ENCODE measurements around the gene PAMR1. TPM values are rescaled to one million over a fixed set of nuclear protein-coding genes. Genes with fewer than 3 reads are reported as not detected.

The PAMR1 gene
- total and polyA plus RNA-seq, 2 of the 8 experiments (the other 6 are each of a cell fraction or from before 2014, with no cell fraction given), result 3.0 to 6.9 TPM

- H3K36me3 ChIP-seq (ENCODE audit: control insufficient read depth in 2 of 4, insufficient read depth in 4 of 4, low read length in 3 of 4), result no peaks in the 10 kb centered on the region
- CTCF ChIA-PET (ENCODE audit: partially characterized antibody), result no interaction called here
- no peak overlapping the region for H2BK12ac ChIP-seq (ENCODE audit: low read depth, low read length)
- H3K4me1 ChIP-seq (replicated peaks in 1 of 4; ENCODE audit: control insufficient read depth in 3 of 4, insufficient read depth in 4 of 4, low read length in 3 of 4), result 0 out of 7 replicates have a peak, but pooled peaks cover 0 to 2% (median 0%) of the 10 kb centered on the region in 4 experiments
- H3K4me2 ChIP-seq (ENCODE audit: insufficient read depth in 1 of 2, low read depth in 2 of 2, low read length in 2 of 2), result no peak overlapping the region
- no peak overlapping the region for H3K23ac ChIP-seq (ENCODE audit: insufficient read length)
- no peak overlapping the region for H2AFZ ChIP-seq (ENCODE audit: low read length)
- H3K18ac ChIP-seq (ENCODE audit: extremely low read depth, low read length), result no peak overlapping the region
- H2AK5ac ChIP-seq (ENCODE audit: low read depth, low read length), result no peak overlapping the region
- H3K79me2 ChIP-seq (ENCODE audit: control insufficient read depth in 1 of 2, insufficient read depth in 2 of 2, low read length in 2 of 2), result peaks cover 0 to 2% of the 10 kb centered on the region in 2 experiments; a peak in 1 of 4 replicates
- WGBS, 2 experiments (ENCODE audit: extremely low coverage in 1 of 2, insufficient coverage in 1 of 2, insufficient read length in 1 of 2, insufficient replicate concordance in 2 of 2, low coverage in 1 of 2, low lambda C conversion rate in 2 of 2, missing lambda C conversion rate in 1 of 2), result 100% methylated on average over 1 of the region's 1 CpG; no CpG with 5 or more reads in 1 of the 2 experiments
- H3K27me3 ChIP-seq (replicated peaks in 1 of 4; ENCODE audit: control insufficient read depth in 3 of 4, extremely low read depth in 1 of 4, insufficient read depth in 3 of 4, low read length in 3 of 4), result peaks cover 0 to 1% (median 0%) of the 10 kb centered on the region in 4 experiments; a peak in 3 of 7 replicates
- H2BK5ac ChIP-seq (ENCODE audit: low read depth, low read length), result no peak overlapping the region
- no peak overlapping the region for H4K5ac ChIP-seq (ENCODE audit: insufficient read length, low read depth, low read length)
- H2BK120ac ChIP-seq (replicated peaks; ENCODE audit: low read depth, low read length), result no peak overlapping the region
- no peaks in the 10 kb centered on the region for H3K79me1 ChIP-seq (ENCODE audit: low read depth, low read length)
- no peak overlapping the region for H4K91ac ChIP-seq (replicated peaks; ENCODE audit: insufficient read length, low read length)
- no peak overlapping the region for H3K56ac ChIP-seq (replicated peaks; ENCODE audit: insufficient read length, low read depth, low read length)
- H2BK15ac ChIP-seq (ENCODE audit: low read length), result no peak overlapping the region
- no peak for FAIRE-seq
- H3K9ac ChIP-seq (replicated peaks in 1 of 4; ENCODE audit: extremely low read depth in 1 of 4, low read depth in 3 of 4, low read length in 3 of 4), result no peak overlapping the region
- POLR2A ChIA-PET (ENCODE audit: partially characterized antibody), result no interaction called here
- no peak for DNase-seq (ENCODE audit: low read depth in 1 of 2, low spot score in 2 of 2)
- H4K20me1 ChIP-seq (replicated peaks in 1 of 2; ENCODE audit: control insufficient read depth in 1 of 2, insufficient read depth in 2 of 2, low read length in 2 of 2), result no peaks in the 10 kb centered on the region
- H2BK20ac ChIP-seq (ENCODE audit: low read length), result no peak overlapping the region
- no peaks in the 10 kb centered on the region for H3K9me3 ChIP-seq (ENCODE audit: insufficient read depth in 2 of 2, low read depth in 1 of 2, low read length in 1 of 2)
- no peaks in the 10 kb centered on the region; the same call in 1 of the 2 replicates for H3K23me2 ChIP-seq (ENCODE audit: low read depth, low read length)
- no peak overlapping the region for H3K4ac ChIP-seq (replicated peaks; ENCODE audit: insufficient read length, low read depth, low read length)
- no peak overlapping the region for H4K8ac ChIP-seq (ENCODE audit: extremely low read depth, insufficient read depth, low read length)
- H3K14ac ChIP-seq (ENCODE audit: insufficient read length), result no peak overlapping the region
- H3K27ac ChIP-seq (ENCODE audit: low read depth, low read length), result no peak overlapping the region
- H3K4me3 ChIP-seq (ENCODE audit: extremely low read depth in 1 of 4, insufficient read depth in 2 of 4, low read depth in 3 of 4, low read length in 4 of 4), result no peak overlapping the region
- no peak for TF ChIP-seq NRF1 (IDR thresholded peaks at IDR 0.05; ENCODE audit: low read depth, low read length)
- TF ChIP-seq CTCF (IDR thresholded peaks at IDR 0.05; ENCODE audit: control extremely low read depth in 1 of 3, insufficient read depth in 1 of 3, low read depth in 1 of 3, low read length in 3 of 3), result no peak
- TF ChIP-seq CTBP2 (IDR thresholded peaks at IDR 0.05; ENCODE audit: borderline replicate concordance, insufficient read depth, insufficient read length, low read length), result no peak
- TF ChIP-seq NANOG (IDR thresholded peaks at IDR 0.05; ENCODE audit: insufficient read depth, low read depth, low read length, poor library complexity, severe bottlenecking), result no peak
- no peak for TF ChIP-seq POLR2A (IDR thresholded peaks at IDR 0.05; ENCODE audit: control extremely low read depth in 1 of 2, low read depth in 2 of 2, low read length in 2 of 2)
- TF ChIP-seq JUN (IDR thresholded peaks at IDR 0.05; ENCODE audit: low read depth, low read length), result no peak
- TF ChIP-seq POU5F1 (IDR thresholded peaks at IDR 0.05; ENCODE audit: low read depth, low read length), result no peak
- TF ChIP-seq MAX (IDR thresholded peaks at IDR 0.05), result no peak
- no peak for TF ChIP-seq ATF2 (IDR thresholded peaks at IDR 0.05; ENCODE audit: low read length)
- no peak for TF ChIP-seq YY1 (IDR thresholded peaks at IDR 0.05; ENCODE audit: low read depth, low read length)
These were observed 6.7 kb downstream of the PAMR1 start for GRCh38 chr11:35518766-35519165.

Data from H1 (cell line).